KG1 (cell line): Measurements from ENCODE around the gene DERA.
A peak's percentile ranks its signal among the peaks of the same experiment; 100 is the strongest.

ENCODE experiments used
- DNase-seq: peaks from one replicate; lab custom pipeline; 2025; lab: John Stamatoyannopoulos, UW

The DERA gene

DNA sequence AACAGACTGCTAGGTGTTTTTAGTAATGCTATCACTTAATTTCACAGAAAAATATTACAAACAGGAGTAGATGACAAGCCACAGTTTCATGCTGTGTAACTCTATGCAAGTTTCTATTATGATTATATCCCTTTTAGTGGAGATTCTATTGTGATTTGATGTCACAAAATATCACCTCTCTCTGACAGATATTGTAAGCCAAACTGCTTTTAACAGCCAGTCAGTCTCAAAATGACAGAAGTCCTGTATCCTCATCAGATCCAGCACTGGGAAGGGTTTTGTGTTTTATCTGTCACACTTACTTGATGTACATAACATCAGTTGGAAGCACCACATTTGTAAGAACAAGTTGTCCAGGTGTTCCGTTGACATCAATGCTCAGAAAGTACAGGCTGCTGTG is 164.8 kb downstream of the DERA start:
- no peak for DNase-seq

DNA sequence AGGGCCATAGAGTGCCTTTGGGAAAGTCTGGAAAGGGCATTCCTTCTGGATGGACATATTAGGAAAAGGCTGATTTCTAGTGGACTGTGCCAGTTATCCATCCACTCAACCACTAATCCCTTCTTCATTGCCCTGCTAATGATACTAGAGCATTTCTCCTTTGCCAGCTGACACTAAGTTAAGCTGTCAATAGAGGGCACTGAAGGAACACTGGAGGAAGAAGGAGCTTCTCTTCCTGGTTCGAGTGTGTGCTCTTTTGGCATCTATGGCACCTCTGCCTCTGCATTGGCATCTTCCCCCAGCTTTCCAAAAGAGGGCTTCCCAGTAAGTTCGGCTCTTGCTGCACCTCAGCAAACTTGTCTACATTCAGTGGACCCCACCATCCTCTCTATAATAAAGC is 165.4 kb downstream of the DERA start:
- DNase-seq = peak; percentile 1

DNA sequence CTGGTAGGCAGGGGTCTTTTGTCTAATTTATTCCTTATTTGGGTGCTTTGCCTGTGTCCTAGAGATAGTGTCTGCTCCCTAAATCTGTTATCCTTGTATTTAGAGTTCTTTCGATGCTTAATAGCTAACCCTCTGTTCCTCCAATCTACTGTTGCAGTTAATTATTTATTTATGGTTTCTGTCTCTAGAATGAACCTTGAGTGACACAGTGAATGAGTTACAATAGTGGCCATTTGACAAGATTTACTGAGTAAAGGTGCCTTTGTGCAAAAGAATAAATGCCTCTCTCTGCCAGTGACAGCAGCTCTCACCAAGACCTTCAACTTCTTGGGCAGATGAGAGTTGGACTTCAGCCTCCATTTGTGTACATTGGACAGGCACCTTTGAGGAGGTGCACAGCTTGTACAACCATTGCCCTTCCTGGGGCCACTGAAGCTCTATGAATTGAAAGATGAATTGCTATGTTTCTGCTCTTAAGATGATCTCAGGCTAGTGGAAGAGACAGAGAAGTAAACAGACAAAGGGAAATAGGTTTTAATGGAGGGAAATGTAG is 165.9 kb downstream of the DERA start:
- no peak for DNase-seq

DNA sequence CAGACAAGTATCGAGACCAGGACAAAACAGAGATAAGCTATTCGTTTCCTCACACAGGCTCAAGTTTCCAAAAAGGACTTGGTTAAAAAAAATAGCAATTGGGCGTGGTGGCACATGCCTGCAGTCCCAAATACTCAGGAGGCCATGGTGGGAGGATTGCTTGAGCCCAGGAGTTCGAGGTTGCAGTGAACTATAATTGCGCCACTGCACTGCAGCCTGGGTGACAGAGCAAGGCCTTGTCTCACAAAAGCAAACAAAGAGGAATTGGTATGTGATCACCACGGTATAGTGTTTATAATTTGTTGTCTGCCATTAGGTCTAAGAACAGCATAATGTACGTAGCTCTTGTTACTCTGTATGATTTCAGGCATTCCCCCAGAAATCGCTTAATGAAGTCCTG is 175.3 kb downstream of the DERA start:
- no peak for DNase-seq

DNA sequence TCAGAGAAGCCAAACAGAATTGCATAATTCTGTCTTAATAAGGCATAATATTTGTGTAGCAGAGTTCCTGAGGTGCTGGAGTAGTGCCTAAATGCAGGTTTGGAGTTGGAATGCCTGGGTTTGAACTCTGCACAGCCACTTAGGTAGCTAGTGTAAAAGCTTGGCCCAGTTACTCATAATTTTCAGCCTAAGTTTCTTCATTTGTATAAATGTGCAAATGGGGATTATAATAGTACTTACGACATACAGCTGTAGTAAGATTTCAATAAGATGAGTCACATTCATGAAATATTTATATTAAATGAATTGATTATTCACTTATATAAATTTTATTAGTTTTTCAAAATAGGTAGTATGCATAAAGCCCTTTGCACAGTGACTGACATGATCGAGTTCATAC is 175.8 kb downstream of the DERA start:
- no peak for DNase-seq
